ENCODE data around the gene FTCD.

Gene FTCD

GRCh38 chr21:46124083-46124925, 31.1 kb downstream of the FTCD start:
- no peak for DNase-seq (ENCODE audit: low read depth)

- no peak for DNase-seq (ENCODE audit: low read depth)
Observed at GRCh38 chr21:46122758-46123683, 32.4 kb downstream of the FTCD start.

GRCh38 chr21:46122237-46122671, 33.1 kb downstream of the FTCD start:
- DNase-seq (ENCODE audit: low read depth) = no peak

GRCh38 chr21:46121286-46122221, 33.8 kb downstream of the FTCD start:
- no peak for DNase-seq (ENCODE audit: low read depth)

- no peak for DNase-seq (ENCODE audit: low read depth)
Observed at GRCh38 chr21:46120301-46121285, 34.8 kb downstream of the FTCD start.

- DNase-seq (ENCODE audit: low read depth) = no peak
Observed at GRCh38 chr21:46119637-46120271, 35.6 kb downstream of the FTCD start.

- DNase-seq (ENCODE audit: low read depth) = no peak
Observed at GRCh38 chr21:46119144-46119636, 36.2 kb downstream of the FTCD start.

- no peak for DNase-seq (ENCODE audit: low read depth)
Observed at GRCh38 chr21:46118316-46119143, 36.8 kb downstream of the FTCD start.

- no peak for DNase-seq (ENCODE audit: low read depth)
Observed at GRCh38 chr21:46117586-46118315, 37.6 kb downstream of the FTCD start.

GRCh38 chr21:46116776-46117585, 38.4 kb downstream of the FTCD start:
- DNase-seq (ENCODE audit: low read depth) = no peak

GRCh38 chr21:46116189-46116775, 39.1 kb downstream of the FTCD start:
- no peak for DNase-seq (ENCODE audit: low read depth)

- no peak for DNase-seq (ENCODE audit: low read depth)
Observed at GRCh38 chr21:46115441-46116188, 39.8 kb downstream of the FTCD start.

- no peak for DNase-seq (ENCODE audit: low read depth)
Observed at GRCh38 chr21:46114963-46115362, 40.4 kb downstream of the FTCD start.

GRCh38 chr21:46113497-46114176, 41.7 kb downstream of the FTCD start:
- DNase-seq (ENCODE audit: low read depth) = no peak

GRCh38 chr21:46112725-46113215, 42.6 kb downstream of the FTCD start:
- no peak for DNase-seq (ENCODE audit: low read depth)

All from stimulated activated CD4-positive, alpha-beta T cell treated with anti-CD3 and anti-CD28 coated beads, Interleukin-2, amount 100 ng/mL, for 4 hours (primary cell).